Sciatic nerve (tissue), 2 donors: Measurements from ENCODE around the gene EEF2. TPM values are rescaled to one million over a fixed set of nuclear protein-coding genes. Genes with fewer than 3 reads are reported as not detected.
"Not testable (repeated sequence)": the region's sequence is repeated elsewhere in the genome, so short reads cannot be mapped to it uniquely, and the experiment has no call there.

Source experiments
- ATAC-seq: fragments of 200-7000 bp; cut with Tn5 transposase; one replicate; pipeline ENCODE4 v1.9.1; 2020; ENCODE audit warnings: mild to moderate bottlenecking, moderate library complexity
- DNase-seq: peaks from one replicate; pipeline ENCODE4 v3.0.0-alpha.2; 2020; ENCODE audit warnings: low spot score
- intact Hi-C: fragments of 100-400 bp; cut with DNase I; formaldehyde crosslinking; loops from one replicate; pipeline ENCODE4 v1.14.2; 2022
- total RNA-seq: library from RNA; stranded (reverse); fragmentation: NEBNext Ultra II Directional; extraction: Animal tissue kit (Norgen Biotek cat#: 25700); gene quantifications from one replicate; pipeline ENCODE4 v1.2.1, GENCODE V29; 2021
- donor health status: DM: no; HTN: no; CAD: no.
- donor health status: DM: no; HTN: no; CAD: no.

The EEF2 gene
- total RNA-seq, 1 donor from 2014 or later, result 1,381 TPM

GRCh38 chr19:3955688-3956087 lies 29.6 kb downstream of the EEF2 start:
- intact Hi-C loops, result no loop called here
- no peak for DNase-seq
- no peak for ATAC-seq

DNA sequence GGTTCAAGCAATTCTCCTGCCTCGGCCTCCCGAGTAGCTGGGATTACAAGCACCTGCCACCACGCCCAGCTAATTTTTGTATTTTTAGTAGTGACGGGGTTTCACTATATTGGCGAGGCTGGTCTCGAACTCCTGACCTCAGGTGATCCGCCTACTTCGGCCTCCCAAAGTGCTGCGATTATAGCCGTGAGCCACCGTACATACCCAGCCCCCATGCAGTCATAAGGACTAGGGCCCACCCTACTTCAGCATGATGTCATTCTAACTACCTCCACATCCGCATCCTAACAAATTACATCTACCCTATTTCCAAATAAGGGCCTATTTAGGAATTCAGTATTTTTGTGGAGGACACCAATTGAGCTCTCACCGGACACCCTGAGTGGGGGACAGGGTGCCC lies 30.0 kb downstream of the EEF2 start:
- intact Hi-C loops, DNase-seq, ATAC-seq: not testable (repeated sequence)

- DNase-seq (no peak), ATAC-seq (no peak)
- intact Hi-C loops, result no loop called here
Measured at GRCh38 chr19:3954107-3954506, 31.2 kb downstream of the EEF2 start.

- DNase-seq, intact Hi-C loops, ATAC-seq: not testable (repeated sequence)
Measured at GRCh38 chr19:3952755-3953276, 32.4 kb downstream of the EEF2 start.

GRCh38 chr19:3950871-3951861 lies 34.1 kb downstream of the EEF2 start:
- DNase-seq (no peak), ATAC-seq (peak; percentile 38)
- intact Hi-C loops, result no loop called here

- intact Hi-C loops, result no loop called here
- DNase-seq, result no peak
- no peak for ATAC-seq
Measured at GRCh38 chr19:3949997-3950859, 35.0 kb downstream of the EEF2 start.

GRCh38 chr19:3949294-3949693 lies 36.0 kb downstream of the EEF2 start:
- no peak for DNase-seq
- ATAC-seq, result no peak
- intact Hi-C loops, result no loop called here

GRCh38 chr19:3947316-3947933 lies 37.8 kb downstream of the EEF2 start:
- ATAC-seq, DNase-seq, intact Hi-C loops: not testable (repeated sequence)

DNA sequence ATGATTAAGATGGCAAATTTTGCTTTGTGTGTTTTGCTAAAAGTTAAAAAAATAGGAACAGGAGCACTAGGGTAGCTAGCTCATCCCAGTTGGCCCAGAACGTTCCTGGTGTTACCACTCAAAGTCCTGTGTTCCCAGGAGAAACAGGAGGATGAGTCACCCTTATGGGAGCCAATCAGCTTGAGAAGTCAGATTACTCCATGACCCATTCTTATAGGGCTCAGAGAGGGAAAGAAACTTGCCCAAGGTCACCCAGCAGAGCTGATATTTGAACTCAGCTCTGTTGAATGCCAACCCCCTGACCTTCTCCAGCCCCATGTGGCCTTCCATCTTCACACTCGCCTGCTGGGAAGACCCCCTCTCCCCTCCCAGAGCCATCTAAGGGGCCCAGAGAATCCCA lies 39.4 kb downstream of the EEF2 start:
- intact Hi-C loops, result no loop called here
- ATAC-seq (no peak), DNase-seq (no peak)

DNA sequence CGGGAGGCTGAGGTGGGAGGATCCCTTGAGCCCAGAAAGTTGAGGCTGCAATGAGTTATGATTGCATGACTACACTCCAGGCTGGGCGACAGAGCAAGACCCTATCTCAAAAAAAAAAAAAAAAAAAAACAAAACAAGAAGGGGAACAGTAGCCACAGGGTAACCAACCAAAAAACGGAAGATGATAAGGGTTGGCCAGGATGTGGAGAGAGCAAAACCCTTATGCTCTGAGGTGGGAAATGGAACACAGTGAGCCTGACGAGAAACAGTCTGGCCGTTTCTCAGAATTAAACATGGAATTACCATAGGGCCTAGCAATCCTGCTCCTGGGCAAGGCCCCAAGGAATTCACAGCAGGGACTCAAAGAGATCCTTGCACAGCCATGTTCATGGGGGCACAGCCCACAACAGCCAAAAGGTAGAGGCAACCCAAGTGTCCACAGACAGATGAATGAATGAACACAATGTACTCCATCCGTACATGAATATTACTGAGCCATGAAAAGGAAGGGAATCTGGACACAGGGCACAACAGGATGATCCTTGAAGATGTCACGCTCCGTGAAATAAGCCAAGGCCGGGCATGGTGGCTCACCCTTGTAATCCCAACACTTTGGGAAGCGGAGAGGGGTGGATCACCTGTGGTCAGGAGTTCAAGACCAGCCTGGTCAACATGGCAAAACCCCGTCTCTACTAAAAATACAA lies 41.1 kb downstream of the EEF2 start:
- ATAC-seq, result no peak
- DNase-seq, result no peak
- intact Hi-C loops, result no loop called here

- intact Hi-C loops, result no loop called here
- ATAC-seq (no peak), DNase-seq (no peak)
Measured at GRCh38 chr19:3942790-3943409, 42.4 kb downstream of the EEF2 start.

DNA sequence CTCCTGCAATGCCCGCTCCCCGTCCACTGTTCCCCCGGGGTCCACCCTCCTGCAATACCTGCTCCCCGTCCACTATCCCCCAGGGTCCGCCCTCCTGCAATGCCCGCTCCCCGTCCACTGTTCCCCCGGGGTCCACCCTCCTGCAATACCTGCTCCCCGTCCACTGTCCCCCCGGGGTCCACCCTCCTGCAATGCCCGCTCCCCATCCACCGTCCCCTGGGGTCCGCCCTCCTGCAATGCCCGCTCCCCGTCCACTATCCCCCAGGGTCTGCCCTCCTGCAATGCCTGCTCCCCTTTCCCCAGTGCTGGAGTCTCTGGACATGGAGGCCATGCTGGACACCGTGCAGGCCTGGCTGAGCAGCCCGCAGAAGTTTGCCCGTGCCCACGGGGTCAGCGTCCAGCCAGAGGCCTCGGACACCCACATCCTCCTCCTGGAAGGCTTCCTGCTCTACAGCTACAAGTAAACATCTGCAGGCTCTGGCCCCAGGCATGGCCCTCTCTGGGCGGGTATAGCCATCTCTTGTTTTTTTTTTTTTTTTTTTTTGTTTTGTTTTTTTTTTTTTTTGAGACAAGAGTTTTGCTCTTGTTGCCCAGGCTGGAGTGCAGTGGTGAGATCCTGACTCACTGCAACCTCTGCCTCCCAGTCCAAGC lies 46.8 kb downstream of the EEF2 start:
- intact Hi-C loops, ATAC-seq, DNase-seq: not testable (repeated sequence)

GRCh38 chr19:3936506-3937442 lies 48.5 kb downstream of the EEF2 start:
- no peak for DNase-seq
- intact Hi-C loops, result no loop called here
- ATAC-seq, result no peak

DNA sequence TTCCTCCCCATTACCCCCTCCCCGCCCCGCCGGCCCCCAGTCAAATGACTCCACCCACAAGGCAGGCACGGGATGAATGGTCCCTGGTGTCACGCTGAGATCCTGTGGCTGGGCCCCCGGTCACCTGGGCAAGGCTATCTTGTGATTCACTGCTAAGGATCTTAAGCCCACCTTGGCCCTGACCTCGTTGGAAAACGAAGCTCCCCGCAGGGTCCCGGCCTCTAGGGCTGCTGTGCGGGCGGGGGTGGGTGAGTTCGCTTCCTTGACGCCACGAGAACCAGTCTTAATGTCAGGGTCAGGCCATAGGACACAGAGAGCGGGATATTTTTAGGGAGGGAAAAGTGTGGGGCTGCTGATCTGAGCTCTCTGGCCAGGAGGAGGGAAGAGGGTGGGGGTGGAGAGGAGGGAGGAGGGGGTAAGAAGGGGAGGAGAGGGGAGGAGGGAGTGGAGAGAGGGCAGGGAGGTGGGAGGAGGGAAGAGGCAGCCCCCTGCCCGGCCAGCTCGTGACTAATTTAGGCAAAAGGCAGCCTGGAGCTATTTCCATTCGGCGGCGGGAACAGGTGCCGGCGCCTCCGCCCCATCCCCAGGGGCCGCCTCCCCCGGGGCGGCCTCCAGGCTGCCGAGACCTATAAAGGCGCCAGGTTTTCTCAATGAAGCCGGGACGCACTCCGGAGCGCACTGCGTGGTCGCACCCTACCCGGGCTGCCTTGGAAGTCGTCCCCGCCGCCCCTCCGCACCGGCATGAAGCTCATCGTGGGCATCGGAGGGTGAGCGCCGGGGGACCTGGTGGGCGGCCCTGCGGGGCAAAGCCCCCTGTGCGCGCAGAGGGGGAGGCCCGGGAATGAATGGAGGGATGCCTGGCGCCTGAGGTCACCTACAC lies 52.1 kb downstream of the EEF2 start, which contains the start of gene NMRK2:
NMRK2 (plus strand) TSS at position 139 of the 880 bp plus-strand sequence; CDS start at position 742, 603 bp downstream.
- no peak for ATAC-seq
- intact Hi-C loops, result no loop called here
- no peak for DNase-seq

GRCh38 chr19:3931041-3931440 lies 54.2 kb downstream of the EEF2 start:
- DNase-seq (no peak), ATAC-seq (no peak)
- intact Hi-C loops, result no loop called here
